Neuronal stem cell (in vitro differentiated cells): ENCODE results near the gene DZIP1L.

Experiments used
- DNase-seq: peaks from one replicate; pipeline ENCODE4 v3.0.0-alpha.2; 2013; ENCODE audit warnings: low spot score
- H2AFZ ChIP-seq: one replicate; pipeline ENCODE4 v1.6.1; 2013; ENCODE audit warnings: mild to moderate bottlenecking, low read length, inconsistent platforms
- H2AK5ac ChIP-seq: 2 replicates; pipeline ENCODE4 v1.6.1; 2013; ENCODE audit warnings: low read depth, mild to moderate bottlenecking, inconsistent platforms, low read length, moderate library complexity, mixed read lengths
- H2BK120ac ChIP-seq: 2 replicates; pipeline ENCODE4 v1.6.1; 2013; ENCODE audit warnings: low read depth, mild to moderate bottlenecking, inconsistent platforms, low read length, moderate library complexity, mixed read lengths
- H2BK12ac ChIP-seq: one replicate; pipeline ENCODE4 v1.6.1; 2013; ENCODE audit warnings: low read length, inconsistent platforms
- H2BK15ac ChIP-seq: 2 replicates; pipeline ENCODE4 v1.6.1; 2013; ENCODE audit warnings: mild to moderate bottlenecking, low read length, inconsistent platforms, mixed read lengths
- H2BK5ac ChIP-seq: one replicate; pipeline ENCODE4 v1.6.1; 2013; ENCODE audit warnings: inconsistent platforms, mild to moderate bottlenecking, low read length, moderate library complexity
- H3K14ac ChIP-seq: one replicate; pipeline ENCODE4 v1.6.1; 2013; ENCODE audit warnings: low read length, inconsistent platforms
- H3K18ac ChIP-seq: 2 replicates; pipeline ENCODE4 v1.6.1; 2013; ENCODE audit warnings: low read length, inconsistent platforms
- H3K23ac ChIP-seq: 2 replicates; pipeline ENCODE4 v1.6.1; 2013; ENCODE audit warnings: low read depth, mild to moderate bottlenecking, mixed read lengths, low read length, inconsistent platforms; ENCODE audit not compliant: poor library complexity
- H3K27ac ChIP-seq: replicated peaks from 3 replicates; pipeline ENCODE4 v1.5.1; 2013; ENCODE audit warnings: low read length, inconsistent platforms
- H3K27me3 ChIP-seq, 3 experiments: 2 replicates each; pipeline ENCODE4 v1.6.1; 2013; ENCODE audit warnings: low read length in 3 of 3, mild to moderate bottlenecking in 2 of 3, inconsistent platforms in 1 of 3, low read depth in 1 of 3, mixed read lengths in 1 of 3, moderate library complexity in 1 of 3; ENCODE audit not compliant: control insufficient read depth in 3 of 3, insufficient read depth in 3 of 3
- H3K36me3 ChIP-seq, 2 donors: replicated peaks in 1 of 2; 2 replicates each; pipeline ENCODE4 v1.6.1; 2013; ENCODE audit warnings: low read length in 2 of 2; ENCODE audit not compliant: control insufficient read depth in 2 of 2, insufficient read depth in 2 of 2
- H3K4ac ChIP-seq: 2 replicates; pipeline ENCODE4 v1.6.1; 2013; ENCODE audit warnings: inconsistent platforms, mild to moderate bottlenecking, low read length, moderate library complexity
- H3K4me1 ChIP-seq, 2 donors: 1 replicate in 1 of 2; 2 replicates in 1 of 2; pipeline ENCODE4 v1.6.1; 2013; ENCODE audit warnings: low read length in 2 of 2, low read depth in 1 of 2; ENCODE audit not compliant: control insufficient read depth in 2 of 2, insufficient read depth in 1 of 2
- H3K4me2 ChIP-seq: one replicate; pipeline ENCODE4 v1.6.1; 2013; ENCODE audit warnings: mild to moderate bottlenecking, low read length, inconsistent platforms; ENCODE audit not compliant: insufficient read depth, poor library complexity, severe bottlenecking
- H3K4me3 ChIP-seq, 2 donors: 2 replicates each; pipeline ENCODE4 v1.5.1; 2013; ENCODE audit warnings: low read length in 2 of 2, mild to moderate bottlenecking in 2 of 2, inconsistent platforms in 1 of 2, moderate library complexity in 1 of 2
- H3K79me1 ChIP-seq: one replicate; pipeline ENCODE4 v1.6.1; 2013; ENCODE audit warnings: low read depth, mild to moderate bottlenecking, inconsistent platforms, low read length, moderate library complexity
- H3K9ac ChIP-seq: one replicate; pipeline ENCODE4 v1.6.1; 2013; ENCODE audit warnings: mild to moderate bottlenecking, low read depth, low read length, inconsistent platforms; ENCODE audit not compliant: poor library complexity
- H3K9me3 ChIP-seq, 2 donors: replicated peaks in 1 of 2; 2 replicates each; pipeline versions ENCODE3 to v1.6.1; 2013; ENCODE audit warnings: low read length in 2 of 2, mild to moderate bottlenecking in 2 of 2, inconsistent platforms in 1 of 2, low read depth in 1 of 2, mixed read lengths in 1 of 2, moderate library complexity in 1 of 2; ENCODE audit not compliant: control insufficient read depth in 2 of 2, insufficient read depth in 1 of 2
- H4K8ac ChIP-seq: one replicate; pipeline ENCODE4 v1.6.1; 2013; ENCODE audit warnings: low read depth, mild to moderate bottlenecking, inconsistent platforms, low read length, moderate library complexity
- H4K91ac ChIP-seq: one replicate; pipeline ENCODE4 v1.6.1; 2013; ENCODE audit warnings: low read length, low read depth, mild to moderate bottlenecking, inconsistent platforms; ENCODE audit not compliant: poor library complexity
- WGBS, 2 donors: extraction: QIAGEN DNeasy Blood & Tissue Kit; methylation state at CpG; one replicate each; pipeline ENCODE4 v1.1.7; 2013; ENCODE audit warnings: missing lambda C conversion rate in 2 of 2, mixed read lengths in 1 of 2; ENCODE audit not compliant: insufficient read length in 2 of 2, insufficient replicate concordance in 1 of 2; ENCODE audit errors: extremely low coverage in 2 of 2; 5-methylcytosine and 5-hydroxymethylcytosine counted together

The DZIP1L gene

GRCh38 chr3:138036572-138036971, 78.8 kb downstream of the DZIP1L start:
- no peak overlapping the region for H2AK5ac ChIP-seq
- H4K8ac ChIP-seq: no peak overlapping the region
- no peaks in the 10 kb centered on the region for H3K9me3 ChIP-seq
- H3K4me1 ChIP-seq: peaks cover 0 to 5% of the 10 kb centered on the region in 2 donors
- no peak for DNase-seq
- no peak overlapping the region for H3K9ac ChIP-seq
- no peak overlapping the region for H2AFZ ChIP-seq
- no peak overlapping the region for H3K23ac ChIP-seq
- no peak overlapping the region for H2BK5ac ChIP-seq
- peak overlapping the region; percentile 50 for H3K14ac ChIP-seq
- no peak overlapping the region for H4K91ac ChIP-seq
- no CpG with 5 or more reads among the region's 3 CpGs for WGBS, 2 donors
- no peaks in the 10 kb centered on the region for H3K79me1 ChIP-seq
- H3K4me2 ChIP-seq: no peak overlapping the region
- H3K27ac ChIP-seq: no peak overlapping the region
- no peak overlapping the region for H2BK120ac ChIP-seq
- H3K36me3 ChIP-seq: no peaks in the 10 kb centered on the region
- no peaks in the 10 kb centered on the region for H3K27me3 ChIP-seq
- no peak overlapping the region for H2BK15ac ChIP-seq
- H3K4me3 ChIP-seq: no peak overlapping the region
- no peak overlapping the region for H3K4ac ChIP-seq
- no peak overlapping the region for H2BK12ac ChIP-seq
- H3K18ac ChIP-seq: no peak overlapping the region

- Histone ChIP-seq H3K36me3 (peaks cover 2 to 9% of the 10 kb centered on the region in 2 donors), H3K9me3 (no peaks in the 10 kb centered on the region), H3K4ac (no peak overlapping the region), H3K23ac (no peak overlapping the region), H3K9ac (no peak overlapping the region), H2AK5ac (no peak overlapping the region), H3K18ac (no peak overlapping the region), H4K91ac (no peak overlapping the region), H2BK15ac (no peak overlapping the region), H4K8ac (no peak overlapping the region), H3K4me3 (no peak overlapping the region), H2BK120ac (no peak overlapping the region), H2BK12ac (no peak overlapping the region), H2AFZ (no peak overlapping the region), H3K14ac (no peak overlapping the region), H3K4me2 (no peak overlapping the region), H3K4me1 (peaks cover 0 to 5% of the 10 kb centered on the region in 2 donors), H2BK5ac (no peak overlapping the region), H3K27me3 (no peaks in the 10 kb centered on the region), H3K79me1 (no peaks in the 10 kb centered on the region), H3K27ac (no peak overlapping the region)
- WGBS, 2 donors: no CpG with 5 or more reads among the region's 1 CpG
- DNase-seq: no peak
Measured at GRCh38 chr3:138034918-138035317, 80.5 kb downstream of the DZIP1L start.

GRCh38 chr3:138033202-138033691, 82.2 kb downstream of the DZIP1L start:
- WGBS, 2 donors: no CpG with 5 or more reads among the region's 2 CpGs
- Histone ChIP-seq H2BK5ac (no peak overlapping the region), H3K4me1 (no peaks in the 10 kb centered on the region), H3K18ac (no peak overlapping the region), H2BK120ac (no peak overlapping the region), H3K4me2 (no peak overlapping the region), H2BK12ac (no peak overlapping the region), H3K79me1 (no peaks in the 10 kb centered on the region), H4K91ac (no peak overlapping the region), H3K27me3 (no peaks in the 10 kb centered on the region), H3K9ac (no peak overlapping the region), H2BK15ac (no peak overlapping the region), H3K23ac (no peak overlapping the region), H3K27ac (no peak overlapping the region), H3K36me3 (peaks cover 2 to 9% of the 10 kb centered on the region in 2 donors), H3K4ac (no peak overlapping the region), H3K14ac (no peak overlapping the region), H3K9me3 (no peaks in the 10 kb centered on the region), H4K8ac (no peak overlapping the region), H2AK5ac (no peak overlapping the region), H2AFZ (no peak overlapping the region), H3K4me3 (no peak overlapping the region)
- DNase-seq: no peak

GRCh38 chr3:138032567-138032966, 82.8 kb downstream of the DZIP1L start:
- Histone ChIP-seq H4K8ac (no peak overlapping the region), H3K14ac (no peak overlapping the region), H3K4me1 (no peaks in the 10 kb centered on the region)

More at GRCh38 chr3:138032567-138032966, 82.8 kb downstream of the DZIP1L start:
- Histone ChIP-seq H3K23ac (no peak overlapping the region), H2AFZ (no peak overlapping the region), H4K91ac (no peak overlapping the region), H2BK12ac (no peak overlapping the region), H3K4ac (no peak overlapping the region), H3K9ac (no peak overlapping the region), H2AK5ac (no peak overlapping the region), H3K27me3 (no peaks in the 10 kb centered on the region), H3K36me3 (peaks cover 2 to 9% of the 10 kb centered on the region in 2 donors), H3K27ac (no peak overlapping the region), H2BK5ac (no peak overlapping the region), H3K18ac (no peak overlapping the region), H2BK15ac (no peak overlapping the region), H3K79me1 (no peaks in the 10 kb centered on the region), H2BK120ac (no peak overlapping the region), H3K4me2 (no peak overlapping the region), H3K9me3 (no peaks in the 10 kb centered on the region), H3K4me3 (no peak overlapping the region)
- WGBS, 2 donors: no CpG with 5 or more reads among the region's 3 CpGs
- no peak for DNase-seq
